ENCODE data around the gene MRPL37. TPM values are rescaled to one million over a fixed set of nuclear protein-coding genes. Genes with fewer than 3 reads are reported as not detected.

The MRPL37 gene
- total and polyA plus RNA-seq, 2 experiments from 2014 or later = 93.7 to 97.9 TPM

DNA sequence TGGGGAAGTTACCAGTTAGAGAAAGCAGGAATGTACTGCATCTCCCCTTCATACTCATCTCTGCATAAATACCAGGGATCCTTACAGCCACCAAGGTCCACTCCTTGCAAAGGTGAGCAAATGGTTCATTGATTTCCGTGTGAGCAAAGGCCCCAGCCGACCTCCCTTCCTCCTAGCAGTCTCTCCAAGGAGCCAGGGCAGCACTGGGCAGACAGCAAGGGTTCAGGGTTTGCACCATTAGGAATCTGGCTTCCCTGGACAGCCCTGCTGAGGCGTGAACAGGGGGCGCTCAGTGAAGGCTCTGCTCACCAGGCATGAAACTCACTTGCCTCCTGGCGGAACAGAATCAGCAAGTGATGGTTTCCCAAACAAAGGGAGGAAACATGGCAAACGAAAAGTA, 65.7 kb downstream of the MRPL37 start:
- Histone ChIP-seq H3K27me3 (no peaks in the 10 kb centered on the region), H3K4me1 (ENCODE audit: low read depth) (peaks cover 9% of the 10 kb centered on the region), H3K27ac (no peak overlapping the region), H3K9me3 (ENCODE audit: low read depth) (no peaks in the 10 kb centered on the region), H3K4me3 (no peak overlapping the region), H3K36me3 (no peaks in the 10 kb centered on the region)
- TF ChIP-seq, protein P1, sequence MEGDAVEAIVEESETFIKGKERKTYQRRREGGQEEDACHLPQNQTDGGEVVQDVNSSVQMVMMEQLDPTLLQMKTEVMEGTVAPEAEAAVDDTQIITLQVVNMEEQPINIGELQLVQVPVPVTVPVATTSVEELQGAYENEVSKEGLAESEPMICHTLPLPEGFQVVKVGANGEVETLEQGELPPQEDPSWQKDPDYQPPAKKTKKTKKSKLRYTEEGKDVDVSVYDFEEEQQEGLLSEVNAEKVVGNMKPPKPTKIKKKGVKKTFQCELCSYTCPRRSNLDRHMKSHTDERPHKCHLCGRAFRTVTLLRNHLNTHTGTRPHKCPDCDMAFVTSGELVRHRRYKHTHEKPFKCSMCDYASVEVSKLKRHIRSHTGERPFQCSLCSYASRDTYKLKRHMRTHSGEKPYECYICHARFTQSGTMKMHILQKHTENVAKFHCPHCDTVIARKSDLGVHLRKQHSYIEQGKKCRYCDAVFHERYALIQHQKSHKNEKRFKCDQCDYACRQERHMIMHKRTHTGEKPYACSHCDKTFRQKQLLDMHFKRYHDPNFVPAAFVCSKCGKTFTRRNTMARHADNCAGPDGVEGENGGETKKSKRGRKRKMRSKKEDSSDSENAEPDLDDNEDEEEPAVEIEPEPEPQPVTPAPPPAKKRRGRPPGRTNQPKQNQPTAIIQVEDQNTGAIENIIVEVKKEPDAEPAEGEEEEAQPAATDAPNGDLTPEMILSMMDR (IDR thresholded peaks at IDR 0.05; ENCODE audit: low read depth, low read length) = no peak
- no peak for DNase-seq (ENCODE audit: low read depth in 1 of 2, low spot score in 1 of 2)

DNA sequence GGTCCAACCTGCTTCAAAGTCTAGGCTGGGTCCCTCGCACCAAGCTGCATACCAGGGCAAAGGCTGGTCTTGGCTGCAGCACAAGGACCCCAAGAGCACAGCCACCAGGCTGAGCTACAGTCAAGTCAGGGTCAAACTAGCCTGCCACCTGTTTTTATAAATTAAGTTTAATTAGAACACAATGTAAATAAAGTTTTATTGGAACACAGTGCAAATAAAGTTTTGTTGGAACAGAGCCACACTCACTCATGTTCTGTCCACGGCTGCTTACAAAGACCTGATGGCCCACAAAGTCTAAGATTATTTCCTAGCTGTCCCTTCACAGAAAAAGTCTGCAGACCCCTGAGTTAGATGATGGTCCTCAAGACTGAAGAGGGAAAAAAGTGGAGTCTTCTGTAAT, 66.2 kb downstream of the MRPL37 start:
- Histone ChIP-seq H3K27ac (no peak overlapping the region), H3K4me3 (no peak overlapping the region), H3K9me3 (ENCODE audit: low read depth) (no peaks in the 10 kb centered on the region), H3K27me3 (no peaks in the 10 kb centered on the region), H3K4me1 (ENCODE audit: low read depth) (peaks cover 9% of the 10 kb centered on the region), H3K36me3 (no peaks in the 10 kb centered on the region)
- TF ChIP-seq, protein P1 (IDR thresholded peaks at IDR 0.05; ENCODE audit: low read depth, low read length) = no peak
- DNase-seq (ENCODE audit: low read depth in 1 of 2, low spot score in 1 of 2) = no peak

- no peaks in the 10 kb centered on the region for H3K9me3 ChIP-seq (ENCODE audit: low read depth)
- H3K4me1 ChIP-seq (ENCODE audit: low read depth) = peaks cover 9% of the 10 kb centered on the region
- H3K27me3 ChIP-seq = no peaks in the 10 kb centered on the region
- no peak overlapping the region for H3K27ac ChIP-seq
- H3K36me3 ChIP-seq = no peaks in the 10 kb centered on the region
- DNase-seq (ENCODE audit: low read depth in 1 of 2, low spot score in 1 of 2) = no peak
- TF ChIP-seq, protein P1 (IDR thresholded peaks at IDR 0.05; ENCODE audit: low read depth, low read length) = no peak
- H3K4me3 ChIP-seq = no peak overlapping the region
Observed at GRCh38 chr1:54266908-54267307, 66.9 kb downstream of the MRPL37 start.

Other genes starting within 250 kb of the MRPL37 start
- not detected in 2 replicates for gene LDLRAD1, start 182.0 kb upstream of the MRPL37 start, total RNA-seq
- not detected in 2 replicates for gene LDLRAD1, start 182.0 kb upstream of the MRPL37 start, polyA plus RNA-seq
- gene TMEM59, start 147.0 kb upstream of the MRPL37 start, total RNA-seq = 71.0 and 73.1 TPM in 2 replicates
- gene TMEM59, start 147.0 kb upstream of the MRPL37 start, polyA plus RNA-seq = 330 and 350 TPM in 2 replicates
- gene TCEANC2, start 146.6 kb upstream of the MRPL37 start, total RNA-seq = 5.7 and 10.1 TPM in 2 replicates
- gene TCEANC2, start 146.6 kb upstream of the MRPL37 start, polyA plus RNA-seq = 8.2 and 14.4 TPM in 2 replicates
- 0.06 TPM in 1 of 2 replicates, not detected in the other for gene CDCP2, start 47.2 kb upstream of the MRPL37 start, total RNA-seq
- gene CDCP2, start 47.2 kb upstream of the MRPL37 start, polyA plus RNA-seq = 0.31 TPM in 1 of 2 replicates, not detected in the other
- gene CYB5RL, start 137 bp upstream of the MRPL37 start, total RNA-seq = 5.0 and 6.4 TPM in 2 replicates
- 6.7 and 9.1 TPM in 2 replicates for gene CYB5RL, start 137 bp upstream of the MRPL37 start, polyA plus RNA-seq
- gene SSBP3, start 206.2 kb downstream of the MRPL37 start, total RNA-seq = 81.0 and 90.6 TPM in 2 replicates
- gene SSBP3, start 206.2 kb downstream of the MRPL37 start, polyA plus RNA-seq = 40.2 and 56.0 TPM in 2 replicates